H1 (cell line): Measurements from ENCODE around the gene NCAM1. TPM values are rescaled to one million over a fixed set of nuclear protein-coding genes. Genes with fewer than 3 reads are reported as not detected.

Experiments
- polyA plus RNA-seq, 7 experiments: library from polyadenylated mRNA; depleted of rRNA in 3 of 7; stranded (reverse) in 5 of 7; unstranded in 2 of 7; fragments of >200 nt in 5 of 7; fragments of 200-250 nt in 2 of 7; gene quantifications; 1 replicate in 5 of 7; 2 replicates in 1 of 7; 4 replicates in 1 of 7; pipeline versions ENCODE4 v1.2.1 to v1.2.3, GENCODE V29; 2011 to 2013; ENCODE audit warnings: missing spikeins in 2 of 7, mixed read lengths in 2 of 7
- total RNA-seq: library from RNA; stranded (reverse); fragmentation: NEBNext Ultra II Directional; extraction: Animal tissue kit (Norgen Biotek cat#: 25700); gene quantifications from 2 replicates; pipeline ENCODE4 v1.2.1, GENCODE V29; 2021
- TF ChIP-seq, protein P1 (sequence below): fragments of 300-600 bp; sonication (generic); IDR thresholded peaks from 2 replicates; pipeline ENCODE4 v1.7.1; 2012; ENCODE audit warnings: low read length, moderate library complexity, mild to moderate bottlenecking, inconsistent platforms; ENCODE audit not compliant: insufficient replicate concordance

NCAM1 gene
- total and polyA plus RNA-seq, 2 of the 8 experiments (the other 6 are each of a cell fraction or from before 2014, with no cell fraction given), result 3.1 to 4.3 TPM

DNA sequence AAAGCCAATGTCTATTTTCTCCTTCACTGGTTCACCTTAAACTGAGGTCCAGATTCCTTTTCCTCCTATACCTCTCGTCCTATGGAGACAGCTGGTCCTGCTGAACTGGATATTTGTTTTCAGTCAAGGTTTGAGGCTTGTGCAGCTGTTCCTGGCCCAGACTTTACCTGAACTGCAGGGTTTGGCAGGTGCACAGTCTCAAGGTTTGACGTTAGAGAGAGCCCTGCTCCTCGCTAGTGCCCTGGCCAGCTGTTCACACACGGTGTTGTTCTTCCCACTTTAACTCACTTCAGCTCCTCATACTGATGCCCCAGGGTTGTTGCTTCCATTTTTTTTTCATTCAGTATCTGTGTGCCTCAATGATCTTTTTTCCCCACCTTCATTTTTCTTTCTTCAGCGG lies 279.2 kb downstream of the NCAM1 start (continued):
- TF ChIP-seq, protein P1, sequence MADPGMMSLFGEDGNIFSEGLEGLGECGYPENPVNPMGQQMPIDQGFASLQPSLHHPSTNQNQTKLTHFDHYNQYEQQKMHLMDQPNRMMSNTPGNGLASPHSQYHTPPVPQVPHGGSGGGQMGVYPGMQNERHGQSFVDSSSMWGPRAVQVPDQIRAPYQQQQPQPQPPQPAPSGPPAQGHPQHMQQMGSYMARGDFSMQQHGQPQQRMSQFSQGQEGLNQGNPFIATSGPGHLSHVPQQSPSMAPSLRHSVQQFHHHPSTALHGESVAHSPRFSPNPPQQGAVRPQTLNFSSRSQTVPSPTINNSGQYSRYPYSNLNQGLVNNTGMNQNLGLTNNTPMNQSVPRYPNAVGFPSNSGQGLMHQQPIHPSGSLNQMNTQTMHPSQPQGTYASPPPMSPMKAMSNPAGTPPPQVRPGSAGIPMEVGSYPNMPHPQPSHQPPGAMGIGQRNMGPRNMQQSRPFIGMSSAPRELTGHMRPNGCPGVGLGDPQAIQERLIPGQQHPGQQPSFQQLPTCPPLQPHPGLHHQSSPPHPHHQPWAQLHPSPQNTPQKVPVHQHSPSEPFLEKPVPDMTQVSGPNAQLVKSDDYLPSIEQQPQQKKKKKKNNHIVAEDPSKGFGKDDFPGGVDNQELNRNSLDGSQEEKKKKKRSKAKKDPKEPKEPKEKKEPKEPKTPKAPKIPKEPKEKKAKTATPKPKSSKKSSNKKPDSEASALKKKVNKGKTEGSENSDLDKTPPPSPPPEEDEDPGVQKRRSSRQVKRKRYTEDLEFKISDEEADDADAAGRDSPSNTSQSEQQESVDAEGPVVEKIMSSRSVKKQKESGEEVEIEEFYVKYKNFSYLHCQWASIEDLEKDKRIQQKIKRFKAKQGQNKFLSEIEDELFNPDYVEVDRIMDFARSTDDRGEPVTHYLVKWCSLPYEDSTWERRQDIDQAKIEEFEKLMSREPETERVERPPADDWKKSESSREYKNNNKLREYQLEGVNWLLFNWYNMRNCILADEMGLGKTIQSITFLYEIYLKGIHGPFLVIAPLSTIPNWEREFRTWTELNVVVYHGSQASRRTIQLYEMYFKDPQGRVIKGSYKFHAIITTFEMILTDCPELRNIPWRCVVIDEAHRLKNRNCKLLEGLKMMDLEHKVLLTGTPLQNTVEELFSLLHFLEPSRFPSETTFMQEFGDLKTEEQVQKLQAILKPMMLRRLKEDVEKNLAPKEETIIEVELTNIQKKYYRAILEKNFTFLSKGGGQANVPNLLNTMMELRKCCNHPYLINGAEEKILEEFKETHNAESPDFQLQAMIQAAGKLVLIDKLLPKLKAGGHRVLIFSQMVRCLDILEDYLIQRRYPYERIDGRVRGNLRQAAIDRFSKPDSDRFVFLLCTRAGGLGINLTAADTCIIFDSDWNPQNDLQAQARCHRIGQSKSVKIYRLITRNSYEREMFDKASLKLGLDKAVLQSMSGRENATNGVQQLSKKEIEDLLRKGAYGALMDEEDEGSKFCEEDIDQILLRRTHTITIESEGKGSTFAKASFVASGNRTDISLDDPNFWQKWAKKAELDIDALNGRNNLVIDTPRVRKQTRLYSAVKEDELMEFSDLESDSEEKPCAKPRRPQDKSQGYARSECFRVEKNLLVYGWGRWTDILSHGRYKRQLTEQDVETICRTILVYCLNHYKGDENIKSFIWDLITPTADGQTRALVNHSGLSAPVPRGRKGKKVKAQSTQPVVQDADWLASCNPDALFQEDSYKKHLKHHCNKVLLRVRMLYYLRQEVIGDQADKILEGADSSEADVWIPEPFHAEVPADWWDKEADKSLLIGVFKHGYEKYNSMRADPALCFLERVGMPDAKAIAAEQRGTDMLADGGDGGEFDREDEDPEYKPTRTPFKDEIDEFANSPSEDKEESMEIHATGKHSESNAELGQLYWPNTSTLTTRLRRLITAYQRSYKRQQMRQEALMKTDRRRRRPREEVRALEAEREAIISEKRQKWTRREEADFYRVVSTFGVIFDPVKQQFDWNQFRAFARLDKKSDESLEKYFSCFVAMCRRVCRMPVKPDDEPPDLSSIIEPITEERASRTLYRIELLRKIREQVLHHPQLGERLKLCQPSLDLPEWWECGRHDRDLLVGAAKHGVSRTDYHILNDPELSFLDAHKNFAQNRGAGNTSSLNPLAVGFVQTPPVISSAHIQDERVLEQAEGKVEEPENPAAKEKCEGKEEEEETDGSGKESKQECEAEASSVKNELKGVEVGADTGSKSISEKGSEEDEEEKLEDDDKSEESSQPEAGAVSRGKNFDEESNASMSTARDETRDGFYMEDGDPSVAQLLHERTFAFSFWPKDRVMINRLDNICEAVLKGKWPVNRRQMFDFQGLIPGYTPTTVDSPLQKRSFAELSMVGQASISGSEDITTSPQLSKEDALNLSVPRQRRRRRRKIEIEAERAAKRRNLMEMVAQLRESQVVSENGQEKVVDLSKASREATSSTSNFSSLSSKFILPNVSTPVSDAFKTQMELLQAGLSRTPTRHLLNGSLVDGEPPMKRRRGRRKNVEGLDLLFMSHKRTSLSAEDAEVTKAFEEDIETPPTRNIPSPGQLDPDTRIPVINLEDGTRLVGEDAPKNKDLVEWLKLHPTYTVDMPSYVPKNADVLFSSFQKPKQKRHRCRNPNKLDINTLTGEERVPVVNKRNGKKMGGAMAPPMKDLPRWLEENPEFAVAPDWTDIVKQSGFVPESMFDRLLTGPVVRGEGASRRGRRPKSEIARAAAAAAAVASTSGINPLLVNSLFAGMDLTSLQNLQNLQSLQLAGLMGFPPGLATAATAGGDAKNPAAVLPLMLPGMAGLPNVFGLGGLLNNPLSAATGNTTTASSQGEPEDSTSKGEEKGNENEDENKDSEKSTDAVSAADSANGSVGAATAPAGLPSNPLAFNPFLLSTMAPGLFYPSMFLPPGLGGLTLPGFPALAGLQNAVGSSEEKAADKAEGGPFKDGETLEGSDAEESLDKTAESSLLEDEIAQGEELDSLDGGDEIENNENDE, result no peak
